Activated T-cell treated with anti-CD3 and anti-CD28 coated beads, Interleukin-2, amount 50 U/mL, for 48 hours (primary cell): ENCODE data around the gene PDHA2.
"Not testable (repeated sequence)": the region's sequence is repeated elsewhere in the genome, so short reads cannot be mapped to it uniquely, and the experiment has no call there.

Source experiments
- DNase-seq, 2 experiments: peaks; one replicate each; pipeline ENCODE4 v3.0.0-alpha.2; 2020

The PDHA2 gene

DNA sequence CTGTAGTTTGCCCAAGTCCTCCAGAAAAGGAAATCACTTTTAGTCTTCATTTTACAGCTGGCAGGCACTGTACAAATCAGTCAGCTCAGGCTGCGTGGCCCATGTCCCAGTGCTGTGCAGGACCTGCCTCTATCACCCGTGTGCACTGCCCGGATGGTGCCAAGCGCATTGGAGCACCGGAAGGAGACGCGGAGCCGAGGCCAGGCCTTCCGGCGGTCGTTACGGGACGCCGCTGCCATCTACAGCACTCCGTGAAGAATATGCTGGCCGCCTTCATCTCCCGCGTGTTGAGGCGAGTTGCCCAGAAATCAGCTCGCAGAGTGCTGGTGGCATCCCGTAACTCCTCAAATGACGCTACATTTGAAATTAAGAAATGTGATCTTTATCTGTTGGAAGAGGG is at the start of gene PDHA2:
Gene PDHA2, plus strand, starts transcription at position 203 of the 400 bp plus-strand sequence. Its CDS starts 58 bp downstream, at position 261.
- DNase-seq, result no peak

DNA sequence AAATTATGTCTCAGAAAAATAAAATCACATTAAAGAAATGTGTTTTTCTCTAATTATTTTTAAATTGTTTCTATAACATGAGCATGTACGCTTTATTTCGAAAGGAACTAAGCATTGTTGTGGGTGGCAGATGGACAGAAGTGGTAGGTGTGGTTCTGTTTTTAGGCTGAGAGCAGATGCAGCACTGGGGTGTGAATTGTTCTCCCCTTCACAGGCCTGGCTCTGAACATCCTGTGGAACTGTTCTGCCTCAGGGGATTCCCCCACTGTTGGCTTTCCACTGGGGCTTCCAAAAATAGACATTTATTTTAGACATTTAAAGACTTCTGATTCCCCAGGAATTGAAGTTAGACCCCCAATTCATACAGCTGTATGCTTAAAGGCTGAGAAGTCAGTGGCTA is 41.9 kb upstream of the PDHA2 start:
- no peak for DNase-seq

DNA sequence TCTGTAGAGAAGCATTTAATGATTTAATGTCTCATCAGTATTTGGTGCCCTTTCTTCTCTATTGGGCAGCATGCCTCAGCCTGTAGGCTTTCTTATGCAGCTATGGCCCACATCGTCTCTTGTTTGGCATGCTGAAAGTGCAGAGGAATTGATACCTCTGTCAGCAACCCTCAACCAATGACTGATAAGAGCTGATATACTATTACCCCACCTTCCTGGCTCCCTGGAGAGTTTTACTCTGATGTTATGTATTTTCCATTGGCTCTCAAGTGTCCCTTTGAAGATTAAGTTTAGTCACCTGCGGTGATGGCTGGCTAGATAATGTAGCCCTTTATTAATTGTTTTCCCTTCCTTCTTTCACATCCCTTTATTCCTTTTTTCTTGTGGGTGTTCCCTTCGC is 41.2 kb upstream of the PDHA2 start:
- DNase-seq, result no peak

DNA sequence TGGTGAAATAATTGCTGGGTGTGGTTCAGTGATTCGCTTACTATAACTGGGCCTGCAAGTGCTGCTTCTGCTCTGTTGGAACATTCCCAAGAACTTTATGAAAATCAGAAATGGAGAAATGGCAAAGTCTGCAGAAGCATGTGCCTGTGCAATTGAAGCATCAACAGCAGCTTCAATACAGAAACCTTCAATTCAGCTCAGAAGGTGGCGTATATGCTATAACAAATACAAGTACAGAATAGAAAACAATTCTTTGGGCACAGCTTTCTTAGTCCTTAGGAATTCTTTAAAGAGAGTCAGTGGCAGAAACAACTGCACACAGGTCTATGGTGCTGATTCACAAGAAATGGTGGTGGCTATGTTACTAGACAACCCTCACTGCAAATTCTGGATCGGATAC is 18.0 kb upstream of the PDHA2 start:
- no peak for DNase-seq

DNA sequence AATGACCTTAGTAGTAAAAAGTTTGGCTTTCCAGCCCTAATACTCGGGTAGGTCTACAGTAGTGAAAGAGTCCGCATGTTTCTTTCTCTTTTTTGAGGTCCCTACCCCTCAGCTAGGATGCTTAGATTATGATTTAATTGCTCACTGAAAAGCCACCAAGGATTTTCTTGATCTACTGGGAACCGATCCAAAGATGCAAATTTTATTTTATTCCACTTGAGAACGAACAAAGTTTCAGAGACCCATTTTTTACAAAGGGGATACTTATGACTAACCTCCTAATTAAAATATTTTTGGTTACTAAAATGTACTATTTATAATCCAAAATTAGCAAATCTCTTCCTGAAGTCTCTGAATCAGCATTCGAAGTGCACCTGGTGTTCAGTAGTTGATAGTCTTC is 14.3 kb upstream of the PDHA2 start:
- DNase-seq, result no peak

DNA sequence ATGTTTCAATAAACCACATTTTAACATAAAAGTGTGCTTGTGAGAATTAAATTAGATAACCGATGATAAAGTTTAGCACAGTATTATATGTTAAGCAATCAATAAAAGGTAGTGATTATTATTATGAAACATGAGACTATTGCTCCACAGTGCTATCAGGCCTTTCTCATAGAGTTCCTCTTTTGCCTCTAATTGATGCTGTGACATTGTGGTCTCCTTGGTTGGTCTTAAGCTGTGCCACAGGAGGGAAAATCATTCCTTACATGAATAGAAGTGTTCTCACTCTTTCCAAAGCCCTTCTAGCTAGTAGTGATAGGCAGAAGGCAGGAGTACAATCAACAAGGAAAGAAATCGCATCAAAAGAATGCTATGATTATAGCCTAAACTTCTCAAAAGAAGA is 9.2 kb upstream of the PDHA2 start:
- no peak for DNase-seq

DNA sequence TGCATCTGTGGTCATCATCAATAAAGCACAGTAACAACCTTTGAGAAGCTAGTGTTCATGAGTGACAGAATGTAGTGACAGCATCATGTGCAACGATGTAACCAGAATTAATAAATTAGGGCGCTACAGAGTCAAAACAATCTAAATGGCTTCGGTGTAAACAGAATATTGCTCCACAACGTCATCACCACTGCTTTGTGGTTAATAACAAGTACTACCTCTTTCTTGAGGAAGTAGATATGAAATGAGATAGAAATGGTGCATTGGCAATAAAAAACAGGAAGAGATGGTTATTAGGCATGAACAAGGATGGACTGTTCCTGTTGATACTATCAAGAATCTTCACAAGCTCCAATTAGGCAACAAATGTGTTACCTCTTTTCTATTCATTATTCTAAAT is 8.7 kb upstream of the PDHA2 start:
- no peak for DNase-seq

DNA sequence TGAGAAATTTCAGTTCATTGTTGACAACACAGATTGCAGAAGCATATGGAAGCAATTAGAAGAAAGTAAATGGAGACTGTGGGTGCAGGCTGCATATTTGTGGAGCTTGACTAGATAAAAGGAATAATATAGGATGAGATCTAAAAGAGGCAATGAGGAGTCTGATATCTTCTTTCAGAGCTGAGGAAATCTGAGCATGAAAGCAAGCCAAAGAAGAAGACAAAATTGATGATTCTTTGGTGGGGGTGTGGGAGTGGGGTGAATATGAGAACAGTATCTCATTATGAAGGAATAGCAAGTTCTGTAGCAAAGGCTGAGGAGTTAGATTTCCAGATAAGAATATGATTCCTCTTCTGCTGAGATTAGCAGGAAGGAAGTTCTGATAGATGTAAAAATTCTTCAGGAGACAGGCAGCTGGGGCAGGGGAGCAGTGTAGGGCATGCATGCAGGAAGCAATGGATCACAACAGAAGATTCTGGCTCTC is 6.1 kb upstream of the PDHA2 start:
- DNase-seq, result no peak

DNA sequence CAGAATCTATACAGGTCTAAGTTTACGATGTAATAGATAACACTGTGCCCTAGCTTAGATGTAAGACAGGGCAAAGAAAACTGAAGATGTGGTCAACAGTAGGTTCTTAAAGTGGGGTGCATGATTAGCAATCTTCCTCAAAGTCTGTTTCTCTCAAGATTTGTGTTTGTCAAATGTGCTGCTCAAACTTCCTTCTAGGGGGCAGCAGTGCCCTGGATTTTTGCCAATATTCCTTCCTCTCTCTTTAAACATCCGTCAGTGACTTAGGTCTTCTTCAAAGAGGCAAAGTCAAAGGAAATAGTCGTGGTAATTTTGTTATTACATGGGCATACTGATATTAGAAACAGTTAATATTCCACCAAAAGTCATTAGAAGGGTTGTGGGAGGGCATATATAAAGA is 4.2 kb upstream of the PDHA2 start:
- DNase-seq, result no peak

DNA sequence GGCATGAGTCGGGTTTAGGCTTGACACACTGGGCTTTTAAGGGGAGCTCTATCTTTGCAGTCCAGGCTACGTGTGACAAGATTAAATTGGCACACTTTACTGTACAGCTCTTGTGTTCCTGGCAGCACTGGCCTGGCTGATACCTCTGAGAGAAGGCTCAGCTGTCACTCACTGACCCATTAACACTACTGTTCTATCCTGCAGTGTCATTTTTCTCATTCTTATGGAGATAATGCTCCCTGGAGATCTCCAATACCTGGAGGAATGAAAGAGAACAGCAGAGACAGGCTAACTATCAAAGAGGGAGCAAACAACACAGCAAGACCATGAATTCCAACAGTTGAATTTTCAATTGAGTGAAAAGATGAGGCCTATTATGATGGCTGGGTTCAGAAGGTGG is 1.7 kb upstream of the PDHA2 start:
- DNase-seq, result no peak

DNA sequence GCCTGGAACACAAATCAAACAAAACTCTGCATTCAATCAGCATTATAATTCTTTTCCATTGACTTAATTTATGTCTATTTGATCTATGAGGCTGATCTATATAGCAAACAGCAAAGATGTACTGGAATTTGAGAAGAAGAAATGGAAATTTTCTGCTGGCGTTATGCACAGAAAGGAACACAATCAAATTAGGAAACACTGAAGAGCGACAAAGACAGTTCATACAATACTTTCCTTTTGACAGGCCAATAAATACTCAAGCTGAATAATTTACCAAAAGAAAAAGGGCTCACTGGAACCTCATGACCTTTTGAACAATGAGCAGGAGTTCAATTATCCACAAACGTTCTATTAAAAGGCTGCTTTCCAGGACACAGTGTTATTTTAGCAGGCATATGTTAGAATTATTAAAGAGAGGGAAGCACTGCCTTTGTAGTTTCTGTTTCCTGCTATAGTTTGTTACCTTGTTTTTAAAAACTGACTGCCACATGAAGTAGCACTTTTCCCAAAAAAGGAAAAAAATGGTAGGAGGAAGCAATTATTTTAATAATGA is 8.1 kb downstream of the PDHA2 start:
- no peak for DNase-seq

DNA sequence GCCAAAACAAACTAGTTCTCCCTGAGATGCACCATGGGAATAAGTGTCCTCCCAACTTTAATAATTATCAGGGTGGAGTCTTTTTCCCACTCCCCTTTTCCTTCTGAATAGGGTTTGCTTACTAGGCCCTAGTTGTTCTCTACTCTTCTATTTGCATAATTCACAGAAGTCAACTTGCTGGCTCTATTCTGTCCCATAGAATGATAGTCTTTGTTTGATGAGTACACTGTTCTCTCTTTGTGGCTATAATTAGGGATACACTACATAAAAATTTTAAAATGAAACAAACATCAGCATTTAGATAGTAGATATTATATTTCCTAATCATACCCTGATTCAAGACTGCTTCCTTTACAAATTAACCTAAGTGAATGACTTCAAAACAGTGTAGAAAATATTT is 10.3 kb downstream of the PDHA2 start:
- no peak for DNase-seq

DNA sequence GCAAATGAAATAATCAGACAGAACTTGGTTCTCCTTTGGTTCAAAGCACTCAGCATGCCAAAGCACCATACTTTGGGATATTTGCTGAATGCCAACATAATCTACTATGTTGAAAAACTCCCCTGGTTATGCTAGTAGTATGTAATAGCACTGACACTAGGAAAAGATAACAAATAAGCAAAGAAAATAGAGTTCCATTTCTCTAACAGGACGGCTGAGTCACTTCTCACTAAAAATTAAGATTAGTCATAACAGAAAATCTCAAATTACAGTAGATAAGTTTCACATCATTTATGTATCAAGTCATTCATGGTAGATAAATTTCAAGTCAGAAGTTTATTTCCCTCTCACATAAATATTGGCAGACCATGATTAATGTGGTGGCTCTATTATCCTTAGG is 17.9 kb downstream of the PDHA2 start:
- no peak for DNase-seq

DNA sequence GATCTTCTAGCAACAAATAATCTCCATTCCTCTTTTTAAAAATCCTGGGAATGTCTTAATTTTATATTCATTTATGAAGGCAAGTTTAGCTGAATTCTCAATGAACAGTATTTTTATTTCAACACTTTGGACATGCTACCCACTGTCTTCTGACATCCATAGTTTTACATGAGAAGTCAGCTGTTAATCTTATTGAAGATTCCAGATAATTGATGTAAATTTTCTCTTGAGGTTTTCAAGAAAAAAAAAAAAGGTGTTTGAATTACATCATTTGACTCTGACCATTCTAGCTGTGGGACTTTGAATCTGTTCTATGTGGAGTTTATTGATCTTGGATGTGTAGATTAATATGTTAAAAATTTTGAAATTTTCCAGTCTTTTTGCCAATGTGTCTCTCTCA is 28.0 kb downstream of the PDHA2 start:
- no peak for DNase-seq

DNA sequence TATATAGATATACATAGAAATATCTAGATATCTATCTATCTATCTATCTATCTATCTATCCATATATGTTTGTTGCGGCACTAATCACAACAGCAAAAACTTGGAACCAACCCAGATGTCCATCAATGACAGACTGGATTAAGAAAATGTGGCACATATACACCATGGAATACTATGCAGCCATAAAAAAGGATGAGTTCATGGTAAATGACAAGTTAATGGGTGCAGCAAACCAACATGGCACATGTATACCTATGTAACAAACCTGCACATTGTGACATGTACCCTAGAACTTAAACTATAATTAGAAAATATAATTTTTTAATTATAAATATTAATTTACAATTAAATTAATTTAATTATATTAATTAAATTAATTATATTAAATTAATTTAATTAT is 29.5 kb downstream of the PDHA2 start:
- not testable (repeated sequence) for DNase-seq

DNA sequence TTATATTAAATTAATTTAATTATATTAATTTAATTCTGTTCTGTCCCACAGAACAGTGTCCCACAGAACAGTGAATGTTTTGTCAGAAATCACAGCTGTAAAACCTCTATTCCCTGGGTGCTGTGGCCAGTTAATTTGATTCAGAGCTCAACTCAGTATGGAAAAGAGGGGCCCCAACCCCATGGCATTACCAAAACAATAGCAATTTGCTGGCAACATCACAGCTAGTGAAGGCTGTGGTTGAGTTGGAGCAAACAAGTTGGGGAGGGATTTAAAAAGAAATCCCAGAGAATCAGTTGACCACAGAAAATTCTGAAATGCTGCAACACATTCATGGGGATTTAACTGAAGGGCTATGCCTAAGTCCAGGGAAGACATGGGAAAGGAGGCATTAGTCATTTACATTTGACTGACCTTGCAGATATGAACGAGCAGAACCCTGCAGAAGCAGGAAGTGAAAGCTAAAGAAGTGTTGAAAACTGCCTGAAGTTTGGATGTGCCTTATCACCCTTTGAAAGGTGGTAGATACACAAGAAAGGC is 30.1 kb downstream of the PDHA2 start:
- DNase-seq, result no peak

DNA sequence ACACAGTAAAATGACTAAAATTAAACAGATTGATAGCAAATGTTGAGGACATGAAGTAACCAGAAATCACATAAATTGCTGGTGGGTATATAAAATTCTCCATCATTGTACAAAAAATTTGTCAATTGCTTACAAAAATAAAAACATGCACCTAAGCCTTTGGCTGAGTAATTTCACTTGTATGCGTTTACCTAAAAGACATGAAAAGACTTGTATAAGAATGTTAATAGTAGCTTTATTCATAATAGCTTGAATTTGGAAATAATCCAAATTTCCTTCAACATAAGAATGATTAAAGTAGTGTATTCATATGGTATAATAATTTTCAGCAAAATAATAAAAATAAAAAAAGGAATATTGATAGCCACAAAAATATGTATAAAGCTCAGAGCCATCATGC is 37.7 kb downstream of the PDHA2 start:
- no peak for DNase-seq

DNA sequence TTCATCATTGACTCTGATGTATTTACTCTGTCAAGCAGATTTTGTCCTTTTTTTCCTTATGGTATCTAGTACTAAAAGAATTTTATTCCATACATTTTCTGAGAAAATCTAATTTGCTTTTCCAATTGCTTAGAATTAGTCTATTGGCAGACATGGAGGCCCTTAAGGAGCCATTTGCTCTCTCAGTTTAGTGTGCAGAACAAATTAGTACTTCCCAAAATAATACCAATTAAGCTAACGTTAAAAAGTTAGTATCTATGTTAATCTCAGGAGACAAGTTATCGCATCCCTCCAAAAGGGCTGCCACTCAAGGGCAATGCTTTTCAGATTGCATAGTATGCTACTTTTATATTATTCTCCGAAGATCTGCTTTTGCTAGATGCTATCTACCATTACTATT is 47.7 kb downstream of the PDHA2 start:
- DNase-seq, result no peak

DNA sequence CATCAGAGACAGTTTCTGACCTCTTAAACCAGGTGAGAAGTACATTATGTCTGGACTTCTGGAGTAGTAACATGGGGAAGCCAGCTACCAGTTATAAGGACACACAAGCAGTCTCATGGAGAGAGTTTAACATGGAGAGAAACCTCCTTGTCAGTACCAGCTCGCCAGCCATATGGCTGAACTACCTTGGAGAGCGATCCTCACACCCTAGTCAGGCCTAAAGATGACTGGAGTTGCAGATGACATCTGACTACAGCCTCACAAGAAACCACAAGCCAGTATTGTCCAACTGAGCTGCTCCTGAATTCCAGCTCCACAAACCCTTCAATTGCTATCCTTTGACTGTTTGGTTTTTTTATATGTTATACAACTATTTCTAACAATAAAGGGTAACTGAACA is 49.8 kb downstream of the PDHA2 start:
- no peak for DNase-seq
